ENCODE data around the gene SGSM1.
"Not testable (repeated sequence)": the region's sequence is repeated elsewhere in the genome, so short reads cannot be mapped to it uniquely, and the experiment has no call there.

Gene SGSM1

DNA sequence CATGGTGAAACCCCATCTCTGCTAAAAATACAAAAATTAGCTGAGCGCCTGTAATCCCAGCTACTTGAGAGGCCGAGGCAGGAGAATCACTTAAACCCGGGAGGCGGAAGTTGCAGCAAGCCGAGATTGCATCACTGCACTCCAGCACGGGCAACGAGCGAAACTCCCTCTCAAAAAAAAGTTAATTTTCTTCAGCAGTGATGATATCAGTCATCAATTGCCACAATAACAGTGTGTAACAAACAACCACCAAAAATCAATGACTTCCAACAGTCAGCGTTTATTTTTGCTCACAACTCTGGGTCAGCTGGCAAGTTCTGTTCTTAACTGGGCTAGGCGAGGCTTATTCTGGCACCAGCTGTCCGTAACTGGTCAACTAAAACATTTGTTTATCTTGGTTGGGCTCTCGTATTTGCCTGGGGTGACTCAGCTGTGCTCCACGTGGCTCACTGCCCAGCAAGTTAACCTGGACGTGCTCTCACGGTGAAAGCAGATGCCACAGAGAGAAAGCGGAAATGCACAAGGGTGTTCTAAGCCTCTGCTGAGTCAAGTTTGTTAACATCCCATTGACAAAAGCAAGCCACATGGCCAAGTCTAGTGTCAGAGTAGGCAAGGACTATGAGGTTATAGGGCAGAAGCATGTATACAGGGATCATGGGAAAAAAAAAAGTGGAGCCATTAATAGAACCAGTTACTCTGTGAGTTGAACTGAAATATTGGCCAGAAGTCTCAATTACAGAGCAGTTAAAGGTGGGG is 88.4 kb downstream of the SGSM1 start:
- peak; percentile 94 for DNase-seq (ENCODE audit: low read depth)

DNA sequence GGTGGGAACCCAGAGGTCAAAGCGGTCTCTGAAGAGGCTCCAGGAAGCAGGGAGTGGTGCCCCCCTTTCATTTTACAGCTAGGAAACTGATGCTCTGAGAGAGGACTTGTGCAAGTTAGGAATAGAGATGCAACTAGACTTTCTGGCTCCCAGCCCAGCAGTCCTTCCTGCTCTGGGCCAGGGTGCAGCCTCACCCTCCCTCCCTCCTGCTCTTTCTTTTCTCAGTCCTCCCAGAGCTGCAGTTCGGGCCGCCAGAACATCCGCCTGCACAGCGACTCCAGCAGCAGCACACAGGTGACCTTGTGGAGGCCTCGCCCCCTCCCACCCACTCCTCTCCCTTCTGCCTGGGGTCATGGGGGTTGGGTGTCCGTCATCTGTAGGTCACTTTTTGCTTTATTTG is 89.0 kb downstream of the SGSM1 start:
- peak; percentile 76 for DNase-seq (ENCODE audit: low read depth)

DNA sequence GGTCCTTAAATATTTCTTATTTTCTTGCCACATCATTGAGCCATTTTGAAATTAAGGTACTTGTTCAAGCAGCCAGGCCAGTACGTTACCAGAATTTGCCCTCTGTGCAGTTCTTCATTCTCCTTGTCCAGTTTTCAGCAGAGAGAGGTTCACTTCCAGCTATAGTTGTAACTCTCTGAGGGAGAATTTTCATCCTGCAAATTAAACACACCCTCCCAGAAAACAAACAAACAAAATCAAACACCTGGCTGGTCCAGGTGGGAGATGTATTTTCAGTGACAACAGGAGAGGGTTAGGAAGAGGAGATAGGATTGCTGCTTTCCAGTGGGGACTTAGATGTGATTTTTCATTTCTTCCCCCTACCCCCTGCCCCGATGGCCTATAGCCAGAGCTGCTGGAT is 95.4 kb downstream of the SGSM1 start:
- DNase-seq (ENCODE audit: low read depth), result no peak

DNA sequence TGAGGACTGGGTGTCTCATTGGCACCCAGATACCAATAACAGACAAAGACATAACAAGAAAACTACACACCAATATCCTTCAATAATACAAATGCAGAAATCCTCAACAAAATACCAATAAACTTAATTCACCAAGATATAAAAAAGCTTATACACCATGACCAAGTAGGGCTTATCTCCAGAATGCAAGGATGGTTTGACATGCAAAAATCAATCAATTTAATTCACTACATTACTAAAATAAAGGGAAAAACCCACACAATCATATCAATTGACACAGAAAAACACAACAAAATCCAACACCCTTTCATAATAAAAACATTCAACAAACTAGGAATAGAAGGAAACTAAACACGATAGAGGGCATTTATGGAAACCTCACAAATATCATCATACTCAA is 99.9 kb downstream of the SGSM1 start:
- DNase-seq (ENCODE audit: low read depth), result no peak

DNA sequence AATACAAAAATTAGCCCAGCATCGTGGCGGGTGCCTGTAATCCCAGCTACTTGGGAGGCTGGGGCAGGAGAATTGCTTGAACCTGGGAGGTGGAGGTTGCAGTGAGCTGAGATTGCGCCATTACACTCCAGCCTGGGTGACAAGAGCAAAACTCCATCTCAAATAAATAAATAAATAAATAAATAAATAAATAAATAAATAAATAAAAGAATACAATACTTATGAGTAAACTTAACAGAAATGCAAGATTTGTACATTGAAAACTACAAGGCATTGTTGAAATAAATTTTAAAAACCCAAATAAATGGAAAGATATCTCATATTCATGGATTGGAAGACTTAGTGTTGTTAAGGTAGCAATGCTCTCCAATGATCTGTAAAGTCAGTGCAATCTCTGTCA is 101.1 kb downstream of the SGSM1 start:
- not testable (repeated sequence) for DNase-seq (ENCODE audit: low read depth)

DNA sequence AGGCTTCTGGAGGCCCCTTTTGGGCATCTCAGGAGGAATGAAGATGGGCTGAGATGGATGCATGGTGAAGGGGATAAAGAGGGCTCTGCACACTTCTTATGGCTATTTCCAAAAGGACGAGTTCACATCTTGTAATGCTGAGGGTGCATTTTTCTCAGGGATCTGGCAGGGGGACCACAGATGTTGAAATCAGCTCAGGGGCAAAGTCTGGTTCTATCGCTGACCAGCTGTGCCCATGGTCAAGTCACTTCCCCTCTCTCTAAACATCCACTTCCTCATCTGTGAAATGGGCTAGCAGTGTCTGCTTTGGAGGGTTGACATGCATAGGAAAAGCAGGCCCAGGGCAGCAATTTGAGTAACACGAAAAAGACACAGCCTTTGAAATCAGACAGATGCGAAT is 114.0 kb downstream of the SGSM1 start:
- DNase-seq (ENCODE audit: low read depth), result no peak

DNA sequence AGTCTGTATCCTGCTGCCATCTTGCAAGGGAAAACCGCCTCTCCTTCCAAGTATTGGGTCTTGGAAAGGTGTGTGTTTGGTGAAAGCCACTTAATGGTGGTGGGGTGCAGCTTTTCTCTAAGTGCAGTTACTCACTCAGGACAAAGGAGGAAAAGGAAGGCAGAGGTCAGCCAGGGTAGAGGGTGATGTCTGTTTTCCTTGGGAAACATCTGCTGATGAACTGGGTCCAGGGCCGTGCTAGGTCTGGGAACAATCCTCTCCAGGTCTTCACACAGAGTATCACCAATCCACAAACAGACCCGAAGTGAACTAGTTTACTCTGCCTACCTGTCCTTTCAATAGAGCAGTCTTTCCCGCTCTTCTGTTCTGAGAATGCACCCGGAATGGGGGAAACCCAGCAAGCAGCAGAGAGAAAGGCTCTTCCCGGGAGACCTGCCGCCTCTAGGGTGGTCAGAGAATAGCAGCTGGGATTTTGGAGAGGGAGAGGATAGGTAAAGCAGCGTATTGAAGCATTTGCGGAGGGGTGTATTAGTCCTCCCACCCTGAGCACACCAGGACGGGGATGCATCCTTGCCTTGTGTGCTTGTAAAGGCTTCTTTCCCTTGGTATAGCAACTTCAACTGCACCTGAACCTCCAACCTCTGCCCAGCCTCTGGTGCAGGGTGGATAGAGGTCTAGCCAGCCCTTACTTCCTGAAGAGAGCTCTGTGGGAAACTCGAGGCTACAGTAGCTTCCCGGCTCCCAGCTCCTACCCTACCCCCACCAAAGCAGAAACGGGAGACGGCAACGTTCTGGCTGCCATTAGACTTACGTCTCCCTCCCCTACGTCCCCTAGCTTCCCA is 119.8 kb downstream of the SGSM1 start:
- no peak for DNase-seq (ENCODE audit: low read depth)

DNA sequence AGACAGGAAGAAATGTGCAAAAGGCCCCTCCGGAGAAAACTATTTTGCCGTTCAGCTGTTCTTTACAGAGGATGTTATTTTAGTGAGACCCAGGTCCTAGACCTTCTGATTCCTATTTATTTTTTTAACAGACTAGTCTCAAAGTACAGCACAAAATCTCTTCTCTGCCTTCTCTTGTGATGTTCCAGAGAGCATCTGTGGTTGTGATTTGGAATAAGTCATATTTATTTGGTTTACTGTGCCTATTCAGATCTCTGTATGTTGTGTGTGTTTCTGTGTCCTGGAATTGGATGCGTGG is 120.4 kb downstream of the SGSM1 start:
- no peak for DNase-seq (ENCODE audit: low read depth)

DNA sequence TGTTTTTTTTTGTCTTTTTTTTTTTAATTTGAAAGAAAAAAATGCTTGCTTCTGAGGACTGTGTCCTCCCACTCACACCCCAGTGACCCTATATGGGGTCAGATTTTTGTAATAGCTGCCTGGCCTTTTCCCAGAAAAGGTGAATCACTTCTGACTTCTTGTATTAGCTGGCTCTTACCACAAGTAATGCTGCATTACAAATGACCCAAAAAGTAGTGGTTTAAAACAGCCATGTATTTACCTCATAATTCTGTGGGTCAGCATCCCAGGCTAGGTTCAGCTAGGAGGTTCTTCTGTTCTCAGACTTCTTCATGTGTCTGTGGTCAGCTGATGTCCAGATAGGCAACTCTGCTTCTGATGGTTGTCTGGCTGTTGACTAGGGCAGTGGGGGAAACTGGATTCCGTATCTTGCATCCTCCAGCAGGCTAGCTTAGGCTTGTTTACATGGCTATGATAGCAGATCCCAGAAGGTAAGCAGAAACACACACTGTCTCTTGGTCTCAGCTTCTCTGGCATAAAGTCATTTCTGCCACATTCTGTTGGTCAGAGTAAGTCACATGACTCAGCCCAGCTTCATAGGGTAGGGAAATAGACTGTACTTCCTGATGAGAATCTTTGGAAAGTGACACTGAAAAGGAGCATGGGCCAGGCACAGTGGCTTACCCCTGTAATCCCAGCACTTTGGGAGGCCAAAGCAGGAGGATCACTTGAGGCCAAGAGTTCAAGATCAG is 121.0 kb downstream of the SGSM1 start:
- DNase-seq (ENCODE audit: low read depth), result no peak

DNA sequence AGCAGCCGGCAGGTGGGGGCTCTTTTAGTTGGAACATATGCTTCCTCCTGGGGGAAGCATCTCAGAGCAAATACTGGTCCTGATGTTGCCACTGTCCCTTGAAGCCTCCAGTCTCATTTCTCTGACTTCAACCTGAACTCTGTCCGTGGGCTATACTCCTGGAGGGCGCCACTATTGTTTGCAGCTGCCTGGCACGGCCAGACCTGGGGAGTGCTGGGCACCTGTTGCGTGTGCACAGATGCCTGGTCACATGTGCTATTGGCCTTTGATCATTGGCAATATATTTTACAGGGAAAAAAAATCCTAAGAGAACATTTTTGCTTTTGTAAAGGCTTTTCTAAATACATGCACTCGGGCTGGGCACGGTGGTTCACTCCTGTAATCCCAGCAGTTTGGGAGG is 122.3 kb downstream of the SGSM1 start:
- DNase-seq (ENCODE audit: low read depth), result no peak

DNA sequence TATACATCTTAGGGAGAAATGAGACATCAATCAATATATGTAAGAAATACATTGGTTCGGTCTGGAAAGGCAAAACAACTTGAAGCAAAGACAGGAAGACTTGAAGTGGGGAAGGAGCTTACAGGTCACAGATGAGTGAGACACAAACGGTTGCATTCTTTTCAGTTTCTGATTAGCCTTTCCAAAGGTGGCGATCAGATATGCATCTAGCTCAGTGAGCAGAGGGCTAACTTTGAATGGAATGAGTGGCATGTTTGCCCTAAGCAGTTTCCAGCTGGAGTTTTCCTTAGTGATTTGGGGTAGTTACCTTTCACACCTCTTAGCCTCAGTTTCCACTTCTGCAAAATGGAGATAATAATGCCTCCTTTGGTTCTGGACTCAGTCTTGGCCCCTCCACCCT is 124.7 kb downstream of the SGSM1 start:
- DNase-seq (ENCODE audit: low read depth), result no peak

DNA sequence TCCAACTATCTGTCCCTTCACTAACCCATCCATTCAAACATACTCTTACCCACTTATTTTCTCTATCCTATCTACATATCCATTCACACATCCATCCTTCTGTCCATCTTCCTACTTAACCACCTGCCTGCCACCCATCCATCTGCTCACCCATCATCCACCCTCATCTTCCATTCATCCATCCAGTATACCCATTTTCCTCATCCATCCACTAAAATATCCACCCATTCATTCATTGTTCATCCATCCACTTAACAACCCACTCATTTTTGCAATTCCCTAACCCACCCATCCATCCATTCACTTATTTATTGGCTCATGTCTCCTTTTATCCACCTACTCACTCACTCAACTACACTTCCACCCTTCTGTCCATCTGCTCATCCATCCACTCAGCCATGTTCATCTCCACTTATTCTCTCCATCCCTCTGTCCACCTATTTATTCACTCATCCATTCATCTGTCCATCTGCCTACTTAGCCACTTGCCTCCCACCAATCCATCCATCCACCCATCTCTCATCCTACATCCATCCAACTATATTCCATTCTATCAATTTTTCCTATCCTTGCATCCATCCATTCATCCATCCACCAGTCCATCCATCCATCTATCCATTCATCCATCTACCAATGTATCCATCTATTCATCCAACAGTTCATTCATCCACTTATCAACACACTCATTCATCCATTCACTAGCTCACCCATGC is 129.9 kb downstream of the SGSM1 start:
- DNase-seq (ENCODE audit: low read depth), result no peak

DNA sequence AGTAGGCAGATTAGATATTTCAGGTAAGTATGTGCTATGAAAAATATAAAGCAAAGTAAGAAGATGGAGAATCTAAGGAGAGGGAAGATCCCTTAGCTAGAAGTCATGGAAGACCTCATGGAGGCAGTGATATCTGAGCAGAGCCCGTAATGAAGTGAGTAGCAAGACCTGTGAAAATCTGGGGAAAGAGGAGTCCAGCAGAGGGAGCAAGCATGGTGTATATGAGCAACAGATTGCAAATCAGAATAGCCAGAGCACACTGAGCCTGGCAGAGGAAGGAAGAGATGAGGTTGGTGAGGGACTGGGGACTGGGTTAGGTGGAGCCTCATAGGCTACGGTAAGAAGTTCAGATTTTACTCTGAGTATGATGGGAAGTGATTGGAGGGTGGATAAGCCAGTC is 131.1 kb downstream of the SGSM1 start:
- no peak for DNase-seq (ENCODE audit: low read depth)

DNA sequence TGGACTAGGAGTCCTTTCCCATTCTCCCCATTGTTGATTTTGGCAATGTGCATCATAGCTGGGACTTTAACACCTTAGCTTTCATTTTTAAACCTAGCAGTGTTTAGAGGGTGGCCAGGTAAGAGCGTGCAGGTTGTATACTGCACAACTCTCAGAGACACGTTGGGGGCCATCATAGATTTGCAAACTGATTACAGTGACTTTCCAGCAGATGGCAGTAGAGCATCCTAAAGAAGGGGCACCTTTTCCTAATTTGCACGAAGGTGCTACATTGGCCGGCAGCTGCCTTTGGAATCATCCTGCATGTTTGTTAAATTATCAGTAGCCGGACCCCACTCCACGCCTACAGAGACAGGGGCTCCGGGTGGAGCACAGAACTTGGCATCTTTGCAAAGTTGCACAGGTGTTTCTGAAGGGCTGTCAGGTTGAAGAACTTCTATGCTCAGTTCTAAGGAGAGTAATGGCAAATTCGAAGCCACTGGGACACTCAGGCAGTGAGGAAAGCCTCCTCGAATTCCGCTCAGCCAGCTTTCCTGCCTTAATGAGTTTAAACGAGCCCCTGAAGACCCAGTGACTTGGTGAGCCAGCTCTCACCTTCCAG is 132.8 kb downstream of the SGSM1 start:
- no peak for DNase-seq (ENCODE audit: low read depth)

DNA sequence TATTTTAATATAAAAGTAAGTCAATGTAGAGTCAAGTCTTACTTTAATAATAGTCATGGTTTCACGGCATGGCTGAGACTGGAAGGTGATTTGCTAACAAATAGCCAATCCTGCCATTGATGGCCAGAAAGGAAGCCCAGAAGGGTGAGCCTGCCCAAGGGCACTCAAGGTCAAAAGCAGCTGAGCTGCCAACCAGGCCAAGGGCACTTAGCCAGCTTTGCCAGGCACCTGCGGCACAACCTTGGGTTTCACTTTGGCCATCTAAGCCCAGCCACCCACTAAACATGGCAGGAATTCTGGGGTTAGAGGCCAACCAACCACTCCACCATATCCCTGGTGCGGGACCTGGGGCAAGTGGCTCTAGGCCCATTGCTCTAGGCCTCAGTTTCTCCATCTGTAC is 136.3 kb downstream of the SGSM1 start:
- no peak for DNase-seq (ENCODE audit: low read depth)

DNA sequence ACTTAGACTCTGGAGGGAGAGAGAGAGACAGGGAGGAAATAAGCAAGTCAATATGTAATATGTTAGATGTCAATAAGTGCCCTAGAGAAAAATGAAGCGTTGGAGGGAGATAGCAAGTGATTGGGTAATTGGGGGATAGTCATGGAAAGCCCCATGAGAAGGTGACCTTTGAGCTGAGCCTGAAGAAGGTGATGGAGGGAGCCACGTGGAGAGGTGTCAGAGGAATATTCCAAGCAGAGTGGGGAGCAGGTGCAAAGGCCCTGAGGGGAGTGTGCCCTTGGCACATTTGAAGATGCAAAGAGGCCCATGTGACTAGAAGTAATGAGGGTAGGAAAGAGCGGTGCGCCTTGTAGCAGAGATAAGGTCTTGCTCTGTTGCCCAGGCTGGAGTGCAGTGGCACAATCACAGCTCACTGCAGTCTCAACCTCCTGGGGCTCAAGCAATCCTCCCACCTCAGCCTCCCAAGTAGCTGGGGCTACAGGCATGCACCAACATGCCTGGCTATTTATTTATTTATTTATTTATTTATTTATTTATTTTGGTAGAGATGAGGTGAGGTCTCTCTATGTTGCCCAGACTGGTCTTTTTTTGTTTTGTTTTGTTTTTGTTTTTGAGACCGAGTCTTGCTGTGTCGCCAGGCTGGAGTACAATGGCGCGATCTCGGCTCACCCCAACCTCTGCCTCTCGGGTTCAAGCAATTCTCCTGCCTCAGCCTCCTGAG is 138.4 kb downstream of the SGSM1 start:
- DNase-seq (ENCODE audit: low read depth), result no peak

DNA sequence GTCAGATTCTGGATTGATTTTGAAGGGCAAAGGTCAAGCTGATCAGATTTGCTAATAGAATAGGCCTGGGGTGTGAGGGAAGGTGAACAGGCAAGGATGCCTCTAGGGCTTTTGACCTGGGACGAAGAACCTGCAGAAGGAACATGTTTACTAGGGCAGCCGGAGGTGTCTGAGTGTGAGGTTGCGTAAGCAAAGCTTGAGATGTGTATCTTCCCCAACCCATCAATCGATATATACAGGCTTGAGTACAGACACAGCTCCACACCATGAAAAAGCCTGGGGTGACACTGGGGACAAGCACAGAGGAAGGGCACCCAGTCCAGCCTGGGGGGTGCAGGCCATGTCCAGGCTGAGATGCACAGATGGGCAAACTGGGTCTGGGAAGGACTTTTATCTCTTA is 139.4 kb downstream of the SGSM1 start:
- no peak for DNase-seq (ENCODE audit: low read depth)

DNA sequence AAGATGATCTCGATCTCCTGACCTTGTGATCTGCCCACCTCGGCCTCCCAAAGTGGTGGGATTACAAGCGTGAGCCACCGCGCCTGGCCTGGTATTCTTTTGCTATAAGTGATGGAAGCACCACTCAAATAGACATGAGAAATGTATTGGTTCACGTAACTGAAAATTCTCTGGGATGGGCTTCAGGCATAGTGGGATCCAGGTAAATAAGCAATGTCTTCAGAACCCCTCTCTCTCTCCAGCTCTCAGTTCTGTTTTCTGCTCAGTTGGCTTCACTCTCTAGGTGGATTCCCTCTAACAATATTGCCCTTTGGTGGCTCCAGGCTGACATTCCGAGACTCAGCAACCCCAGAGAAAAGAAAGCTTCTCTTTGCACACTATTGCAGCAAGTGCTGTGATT is 141.4 kb downstream of the SGSM1 start:
- no peak for DNase-seq (ENCODE audit: low read depth)

DNA sequence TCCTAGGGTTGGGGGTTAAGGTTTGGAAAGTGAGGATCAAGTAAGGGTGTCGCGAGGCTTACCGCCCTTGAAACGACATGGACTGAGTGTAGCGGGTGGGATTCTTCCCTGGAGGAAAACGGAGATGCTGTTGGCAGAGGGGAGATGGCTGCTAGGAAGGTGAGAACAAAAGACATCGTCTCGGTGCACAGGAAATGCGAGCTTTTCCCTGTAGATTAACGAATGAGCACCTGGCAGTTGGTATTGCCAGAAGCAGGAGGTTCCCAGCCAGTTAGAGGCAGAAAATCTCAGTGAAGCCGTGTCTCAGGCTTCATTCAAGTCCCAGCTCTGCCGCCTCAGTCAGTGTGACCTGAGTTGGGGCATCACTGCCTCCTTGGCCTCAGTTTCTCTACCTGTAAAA is 141.9 kb downstream of the SGSM1 start:
- DNase-seq (ENCODE audit: low read depth), result no peak

DNA sequence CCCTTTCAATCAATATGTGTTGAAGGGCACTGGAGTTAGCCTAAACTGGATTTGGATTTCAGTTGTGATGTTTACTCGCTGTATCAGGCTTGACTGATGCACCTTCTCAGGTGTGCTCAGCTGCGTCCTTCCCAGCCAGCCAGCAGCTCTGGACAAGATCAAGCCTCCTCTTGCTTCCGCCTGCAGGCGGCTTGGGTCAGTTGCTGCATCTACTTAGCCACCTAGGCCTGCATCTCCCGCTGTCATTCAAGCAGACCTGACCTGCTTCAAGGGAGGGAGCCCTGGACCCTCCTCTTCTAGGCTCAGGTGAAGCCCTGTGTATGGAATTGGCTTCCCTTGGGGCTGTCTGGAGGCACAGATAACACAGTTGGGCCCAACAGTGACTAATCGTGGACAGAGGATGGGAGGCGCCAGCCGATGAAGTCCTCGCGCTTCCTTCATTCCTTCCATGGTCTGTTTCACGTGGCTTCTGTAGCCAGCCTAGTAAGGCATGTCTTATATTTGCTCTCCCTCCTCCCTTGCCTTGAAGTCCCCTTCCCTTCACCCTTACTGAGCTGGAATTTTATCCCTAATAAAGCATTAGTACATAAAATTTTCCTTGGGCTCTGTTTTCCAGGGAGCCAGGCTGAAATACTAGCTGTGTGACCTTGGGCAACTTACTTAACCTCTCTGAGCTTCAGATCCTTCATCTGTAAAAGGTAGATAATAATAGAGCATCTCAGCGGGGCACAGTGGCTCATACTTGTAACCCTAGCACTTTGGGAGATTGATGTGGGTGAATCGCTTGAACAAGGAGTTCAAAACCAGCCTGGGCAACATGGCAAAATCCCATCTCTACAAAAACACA is 142.6 kb downstream of the SGSM1 start:
- DNase-seq (ENCODE audit: low read depth), result no peak

All from fibroblast of the conjunctiva (primary cell).